H9 (cell line): ENCODE results near the gene PPM1H. TPM values are rescaled to one million over a fixed set of nuclear protein-coding genes. Genes with fewer than 3 reads are reported as not detected.

Source experiments
- DNase-seq: peaks from one replicate; pipeline ENCODE4 v3.0.0-alpha.2; 2017
- H2AFZ ChIP-seq: one replicate; pipeline ENCODE4 v1.6.1; 2013; ENCODE audit warnings: mild to moderate bottlenecking, low read length, control low read depth, moderate library complexity
- H2AK5ac ChIP-seq: 2 replicates; pipeline ENCODE4 v1.6.1; 2013; ENCODE audit warnings: low read length, control low read depth, mixed read lengths; ENCODE audit not compliant: insufficient read length
- H2BK120ac ChIP-seq: one replicate; pipeline ENCODE4 v1.6.1; 2013; ENCODE audit warnings: low read depth, mild to moderate bottlenecking, low read length, control low read depth, inconsistent platforms; ENCODE audit not compliant: poor library complexity, severe bottlenecking
- H2BK12ac ChIP-seq: 2 replicates; pipeline ENCODE4 v1.6.1; 2013; ENCODE audit warnings: low read length, control low read depth, mixed read lengths, low read depth; ENCODE audit not compliant: insufficient read length
- H2BK15ac ChIP-seq: 2 replicates; pipeline ENCODE4 v1.6.1; 2013; ENCODE audit warnings: low read depth, low read length, control low read depth
- H2BK20ac ChIP-seq: one replicate; pipeline ENCODE4 v1.6.1; 2013; ENCODE audit warnings: low read depth, mild to moderate bottlenecking, low read length, control low read depth, inconsistent platforms; ENCODE audit not compliant: poor library complexity, severe bottlenecking
- H2BK5ac ChIP-seq: 2 replicates; pipeline ENCODE4 v1.6.1; 2013; ENCODE audit warnings: low read length, control low read depth, mixed read lengths; ENCODE audit not compliant: insufficient read length
- H3K14ac ChIP-seq: 2 replicates; pipeline ENCODE4 v1.6.1; 2013; ENCODE audit warnings: low read length, control low read depth; ENCODE audit not compliant: insufficient read depth
- H3K18ac ChIP-seq: 2 replicates; pipeline ENCODE4 v1.6.1; 2013; ENCODE audit warnings: low read depth, mild to moderate bottlenecking, mixed read lengths, low read length, control low read depth; ENCODE audit not compliant: insufficient read length
- H3K23ac ChIP-seq: 2 replicates; pipeline ENCODE4 v1.6.1; 2013; ENCODE audit warnings: low read length, control low read depth, mixed read lengths, low read depth; ENCODE audit not compliant: insufficient read length
- H3K23me2 ChIP-seq: 2 replicates; pipeline ENCODE4 v1.6.1; 2013; ENCODE audit warnings: low read depth, mild to moderate bottlenecking, mixed read lengths, low read length, control low read depth; ENCODE audit not compliant: insufficient read length, poor library complexity, severe bottlenecking
- H3K27ac ChIP-seq: 2 replicates; pipeline ENCODE4 v1.5.1; 2013; ENCODE audit warnings: low read length, control low read depth, mixed read lengths, low read depth; ENCODE audit not compliant: insufficient read length
- H3K27me3 ChIP-seq: 2 replicates; pipeline ENCODE4 v1.6.1; 2013; ENCODE audit warnings: low read length, control low read depth, inconsistent platforms; ENCODE audit not compliant: insufficient read depth
- H3K4ac ChIP-seq: 2 replicates; pipeline ENCODE4 v1.6.1; 2013; ENCODE audit warnings: low read depth, mild to moderate bottlenecking, control low read depth, inconsistent platforms, low read length, moderate library complexity
- H3K4me1 ChIP-seq: 2 replicates; pipeline ENCODE4 v1.6.1; 2013; ENCODE audit warnings: low read length, control low read depth, inconsistent platforms; ENCODE audit not compliant: insufficient read depth
- H3K4me2 ChIP-seq: 2 replicates; pipeline ENCODE4 v1.6.1; 2013; ENCODE audit warnings: low read length, control low read depth, mixed read lengths; ENCODE audit not compliant: insufficient read length, insufficient read depth
- H3K56ac ChIP-seq: 2 replicates; pipeline ENCODE4 v1.6.1; 2013; ENCODE audit warnings: low read depth, mild to moderate bottlenecking, mixed read lengths, low read length, control low read depth; ENCODE audit not compliant: insufficient read length
- H3K79me1 ChIP-seq: 2 replicates; pipeline ENCODE4 v1.6.1; 2013; ENCODE audit warnings: low read depth, mild to moderate bottlenecking, moderate library complexity, low read length, control low read depth, inconsistent platforms; ENCODE audit not compliant: insufficient read depth, poor library complexity, severe bottlenecking
- H3K79me2 ChIP-seq: 2 replicates; pipeline ENCODE4 v1.6.1; 2013; ENCODE audit warnings: low read length, control low read depth, inconsistent platforms; ENCODE audit not compliant: insufficient read depth
- H3K9ac ChIP-seq: 2 replicates; pipeline ENCODE4 v1.6.1; 2013; ENCODE audit warnings: low read length, control low read depth, mixed read lengths; ENCODE audit not compliant: insufficient read length; ENCODE audit errors: extremely low read depth
- H3K9me3 ChIP-seq: one replicate; pipeline ENCODE4 v1.6.1; 2013; ENCODE audit warnings: low read depth, low read length, inconsistent platforms; ENCODE audit not compliant: control insufficient read depth
- H3T11ph ChIP-seq: one replicate; pipeline ENCODE4 v1.6.1; 2013; ENCODE audit warnings: mild to moderate bottlenecking, low read length, control low read depth, inconsistent platforms
- H4K20me1 ChIP-seq: one replicate; pipeline ENCODE4 v1.6.1; 2013; ENCODE audit not compliant: control insufficient read depth, insufficient read length, insufficient read depth
- H4K5ac ChIP-seq: 2 replicates; pipeline ENCODE4 v1.6.1; 2013; ENCODE audit warnings: low read depth, mild to moderate bottlenecking, mixed read lengths, low read length, control low read depth; ENCODE audit not compliant: insufficient read length
- H4K8ac ChIP-seq: replicated peaks from 2 replicates; pipeline ENCODE4 v1.6.1; 2013; ENCODE audit warnings: low read length, control low read depth, mixed read lengths, low read depth; ENCODE audit not compliant: insufficient read length
- H4K91ac ChIP-seq: 2 replicates; pipeline ENCODE4 v1.6.1; 2013; ENCODE audit warnings: low read depth, mild to moderate bottlenecking, moderate library complexity, mixed read lengths, low read length, control low read depth; ENCODE audit not compliant: insufficient read length
- H3K27ac Mint-ChIP-seq, 3 experiments: 2 replicates in 2 of 3; 3 replicates in 1 of 3; pipeline ENCODE4 v1.8.0; 2020 to 2021; ENCODE audit warnings: mixed read lengths in 3 of 3, mild to moderate bottlenecking in 1 of 3, moderate library complexity in 1 of 3
- H3K27me3 Mint-ChIP-seq: 2 replicates; pipeline ENCODE4 v1.8.0; 2021; ENCODE audit warnings: low read depth, mild to moderate bottlenecking, moderate library complexity, mixed read lengths
- H3K36me3 Mint-ChIP-seq, 3 experiments: 2 replicates in 2 of 3; 3 replicates in 1 of 3; pipeline ENCODE4 v1.8.0; 2020 to 2021; ENCODE audit warnings: low read depth in 3 of 3, mixed read lengths in 3 of 3; ENCODE audit not compliant: insufficient read depth in 1 of 3
- H3K4me1 Mint-ChIP-seq, 2 experiments: 2 replicates each; pipeline ENCODE4 v1.8.0; 2020; ENCODE audit warnings: mixed read lengths in 2 of 2
- H3K4me3 Mint-ChIP-seq, 2 experiments: 2 replicates in 1 of 2; 3 replicates in 1 of 2; pipeline ENCODE4 v1.8.0; 2020 to 2021; ENCODE audit warnings: mild to moderate bottlenecking in 2 of 2, mixed read lengths in 2 of 2, moderate library complexity in 1 of 2
- H3K9me3 Mint-ChIP-seq, 2 experiments: 2 replicates in 1 of 2; 3 replicates in 1 of 2; pipeline ENCODE4 v1.8.0; 2020; ENCODE audit warnings: mild to moderate bottlenecking in 2 of 2, mixed read lengths in 2 of 2, moderate library complexity in 1 of 2
- WGBS: extraction: QIAGEN DNeasy Blood & Tissue Kit; methylation state at CpG from one replicate; pipeline ENCODE4 v1.1.7; 2013; ENCODE audit warnings: missing lambda C conversion rate, low lambda C conversion rate, mixed read lengths; ENCODE audit not compliant: insufficient read length; ENCODE audit errors: extremely low coverage; 5-methylcytosine and 5-hydroxymethylcytosine counted together
- total RNA-seq: library from RNA; stranded (reverse); gene quantifications from 2 replicates; pipeline ENCODE4 v1.2.1, GENCODE V29; 2021
- TF ChIP-seq, protein P1 (sequence below): fragments of 200-600 bp; sonication (generic); conservative IDR thresholded peaks from 3 replicates; pipeline ENCODE4 v1.8.0; 2021; ENCODE audit warnings: antibody characterized with exemption, mild to moderate bottlenecking

The PPM1H gene
- total RNA-seq, 1 experiment from 2014 or later, result 22.1 TPM

DNA sequence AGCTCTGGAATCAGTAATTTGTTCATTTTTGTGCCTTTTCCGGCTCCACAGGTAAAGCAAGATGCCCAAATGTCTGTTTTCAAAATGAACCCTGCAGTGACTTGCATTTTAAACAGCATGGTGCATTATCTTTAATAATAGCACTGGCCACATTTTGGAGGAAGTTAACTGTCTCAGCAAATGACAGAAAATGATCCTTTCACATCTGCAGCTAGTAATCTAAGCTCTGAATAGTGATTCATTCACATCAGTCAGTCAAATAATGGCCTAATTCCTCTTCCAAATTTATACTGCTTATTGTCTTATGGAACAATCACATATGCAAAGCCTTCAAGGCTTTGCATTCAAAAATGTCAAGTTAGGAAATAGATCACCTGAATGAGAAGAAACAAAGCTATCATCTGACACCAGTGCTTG lies 75.6 kb downstream of the PPM1H start:
- no peak overlapping the region for H2BK120ac ChIP-seq
- H2BK12ac ChIP-seq, result no peak overlapping the region
- WGBS, result no CpG with 5 or more reads among the region's 1 CpG
- H3K14ac ChIP-seq, result no peak overlapping the region
- no peaks in the 10 kb centered on the region for H3K79me2 ChIP-seq
- no peak overlapping the region for H3T11ph ChIP-seq
- no peak overlapping the region for H3K23ac ChIP-seq
- no peaks in the 10 kb centered on the region for H3K36me3 Mint-ChIP-seq
- H3K4me3 Mint-ChIP-seq, result peak overlapping the region in 1 of 2 experiments; percentile 16; a peak in 1 of 5 replicates
- H3K9me3 Mint-ChIP-seq, result no peaks in the 10 kb centered on the region
- H2BK5ac ChIP-seq, result no peak overlapping the region
- H3K56ac ChIP-seq, result no peak overlapping the region
- no peaks in the 10 kb centered on the region for H3K27me3 Mint-ChIP-seq
- H4K5ac ChIP-seq, result no peak overlapping the region
- no peak overlapping the region for H2BK15ac ChIP-seq
- H3K27ac ChIP-seq, result no peak overlapping the region
- H4K8ac ChIP-seq, result no peak overlapping the region
- H4K20me1 ChIP-seq, result no peaks in the 10 kb centered on the region
- H3K4ac ChIP-seq, result no peak overlapping the region
- no peak overlapping the region for H4K91ac ChIP-seq
- peaks cover 39 to 41% of the 10 kb centered on the region in 2 experiments for H3K4me1 Mint-ChIP-seq
- H2AFZ ChIP-seq, result no peak overlapping the region
- peak overlapping the region; percentile 33 to 90 (median 74); a peak in 5 of 7 replicates for H3K27ac Mint-ChIP-seq
- no peak overlapping the region for H2AK5ac ChIP-seq
- H3K27me3 ChIP-seq, result no peaks in the 10 kb centered on the region
- no peaks in the 10 kb centered on the region for H3K79me1 ChIP-seq
- H3K4me1 ChIP-seq, result peaks cover 21% of the 10 kb centered on the region; the same call in 1 of the 2 replicates
- no peaks in the 10 kb centered on the region for H3K23me2 ChIP-seq
- H2BK20ac ChIP-seq, result no peak overlapping the region
- no peak overlapping the region for H3K9ac ChIP-seq
- no peak overlapping the region for H3K18ac ChIP-seq
- DNase-seq, result no peak
- H3K4me2 ChIP-seq, result no peak overlapping the region
- H3K9me3 ChIP-seq, result no peaks in the 10 kb centered on the region
- TF ChIP-seq, protein P1, sequence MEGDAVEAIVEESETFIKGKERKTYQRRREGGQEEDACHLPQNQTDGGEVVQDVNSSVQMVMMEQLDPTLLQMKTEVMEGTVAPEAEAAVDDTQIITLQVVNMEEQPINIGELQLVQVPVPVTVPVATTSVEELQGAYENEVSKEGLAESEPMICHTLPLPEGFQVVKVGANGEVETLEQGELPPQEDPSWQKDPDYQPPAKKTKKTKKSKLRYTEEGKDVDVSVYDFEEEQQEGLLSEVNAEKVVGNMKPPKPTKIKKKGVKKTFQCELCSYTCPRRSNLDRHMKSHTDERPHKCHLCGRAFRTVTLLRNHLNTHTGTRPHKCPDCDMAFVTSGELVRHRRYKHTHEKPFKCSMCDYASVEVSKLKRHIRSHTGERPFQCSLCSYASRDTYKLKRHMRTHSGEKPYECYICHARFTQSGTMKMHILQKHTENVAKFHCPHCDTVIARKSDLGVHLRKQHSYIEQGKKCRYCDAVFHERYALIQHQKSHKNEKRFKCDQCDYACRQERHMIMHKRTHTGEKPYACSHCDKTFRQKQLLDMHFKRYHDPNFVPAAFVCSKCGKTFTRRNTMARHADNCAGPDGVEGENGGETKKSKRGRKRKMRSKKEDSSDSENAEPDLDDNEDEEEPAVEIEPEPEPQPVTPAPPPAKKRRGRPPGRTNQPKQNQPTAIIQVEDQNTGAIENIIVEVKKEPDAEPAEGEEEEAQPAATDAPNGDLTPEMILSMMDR, result no peak
